Measurements from ENCODE around the gene MED23.
"Not testable (repeated sequence)": the region's sequence is repeated elsewhere in the genome, so short reads cannot be mapped to it uniquely, and the experiment has no call there.

The MED23 gene

DNA sequence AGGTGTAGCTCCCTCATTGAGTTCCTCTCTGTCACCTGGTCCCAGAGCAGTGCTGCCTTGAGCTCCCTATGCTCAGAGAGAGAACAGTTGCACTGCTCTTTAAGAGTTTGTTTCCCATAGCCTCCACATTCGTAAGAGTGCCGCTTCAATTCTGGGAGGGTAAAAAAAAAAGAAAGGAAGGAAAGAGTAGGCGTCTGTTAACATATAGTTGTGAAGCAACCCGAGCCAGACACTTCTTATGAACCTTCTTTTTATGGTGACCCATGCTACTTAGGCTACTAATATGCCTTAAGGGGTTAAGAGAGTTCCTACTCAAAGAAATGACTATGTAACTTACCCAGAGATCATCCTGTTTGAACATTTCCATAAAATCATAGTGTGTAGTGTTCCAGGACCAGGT, 59.3 kb downstream of the MED23 start:
- no peak for FAIRE-seq

- no peak for FAIRE-seq
Measured at GRCh38 chr6:131565056-131565455, 63.0 kb downstream of the MED23 start.

DNA sequence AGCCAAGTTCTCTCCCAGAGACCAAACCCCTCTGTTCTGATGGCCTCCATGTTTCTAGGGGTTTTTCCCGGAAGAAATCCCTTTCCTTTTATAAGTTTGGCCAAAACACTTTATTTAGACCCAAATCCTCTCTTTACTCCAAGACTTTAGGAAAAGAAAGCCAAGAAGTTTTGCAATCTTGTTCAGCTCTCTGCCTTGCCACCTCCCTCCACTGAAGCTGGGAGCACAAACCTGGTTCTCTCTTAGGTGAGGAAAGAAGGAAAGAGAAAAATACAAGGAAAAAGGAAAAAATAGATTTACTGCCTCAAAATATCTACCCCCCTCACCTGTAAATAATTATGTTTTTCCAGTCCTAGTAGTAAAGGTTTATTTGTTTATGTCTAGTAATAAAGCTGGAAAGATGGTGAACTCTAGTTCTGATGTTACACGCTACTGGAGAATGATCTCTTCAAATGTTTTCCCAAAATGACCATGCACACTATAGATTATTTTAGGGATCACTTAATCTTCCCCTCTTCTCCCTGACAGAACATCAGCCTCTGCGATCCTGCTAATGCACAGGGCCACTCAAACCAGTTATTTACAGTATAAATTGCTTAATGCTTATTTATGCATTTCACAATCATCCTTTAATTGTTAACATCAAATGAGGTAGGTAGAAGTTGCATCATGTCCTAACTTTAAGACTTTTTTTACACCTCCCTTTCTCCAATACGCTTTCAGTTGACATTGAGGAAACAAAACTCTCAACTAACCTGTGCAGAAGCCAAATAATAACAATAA, 65.9 kb downstream of the MED23 start:
- no peak for FAIRE-seq

DNA sequence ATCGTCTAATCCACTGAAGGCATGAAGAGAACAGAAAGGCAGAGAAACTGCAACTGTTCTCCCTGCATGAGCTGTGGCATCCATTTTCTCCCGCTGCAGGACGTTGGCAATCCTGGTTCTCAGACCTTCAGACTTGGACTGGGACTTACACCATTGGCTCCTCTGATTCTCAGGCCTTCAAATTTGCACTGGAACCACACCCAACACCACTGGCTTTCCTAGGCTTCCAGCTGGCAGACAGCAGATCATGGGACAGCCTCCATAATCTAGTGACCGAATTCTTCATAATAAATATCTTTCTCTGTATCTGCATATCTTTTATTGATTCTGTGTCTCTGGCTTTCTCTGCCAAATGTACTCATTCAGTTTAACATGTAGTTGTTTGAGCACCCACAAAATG, 69.1 kb downstream of the MED23 start:
- FAIRE-seq: no peak

- no peak for FAIRE-seq
Measured at GRCh38 chr6:131555992-131556391, 72.0 kb downstream of the MED23 start.

DNA sequence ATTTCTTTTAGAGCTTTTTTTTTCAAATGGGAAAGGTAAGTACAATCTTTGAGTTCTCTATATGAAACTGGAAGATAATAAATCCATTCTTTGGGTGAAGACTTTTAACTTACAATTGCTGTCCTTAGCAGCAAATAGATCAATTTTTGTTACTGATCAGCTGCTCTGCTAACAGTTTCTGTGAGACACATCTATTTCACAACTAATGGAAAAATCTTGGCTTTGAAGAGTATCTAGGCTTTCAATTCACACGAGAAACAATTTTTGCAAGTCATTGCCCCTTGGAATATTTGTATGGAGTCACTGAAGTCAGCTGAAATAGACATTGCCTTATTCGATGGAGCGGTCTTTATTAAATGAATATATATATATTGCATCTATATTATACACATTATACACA, 75.5 kb downstream of the MED23 start:
- no peak for FAIRE-seq

GRCh38 chr6:131551902-131552301, 76.1 kb downstream of the MED23 start:
- no peak for FAIRE-seq

DNA sequence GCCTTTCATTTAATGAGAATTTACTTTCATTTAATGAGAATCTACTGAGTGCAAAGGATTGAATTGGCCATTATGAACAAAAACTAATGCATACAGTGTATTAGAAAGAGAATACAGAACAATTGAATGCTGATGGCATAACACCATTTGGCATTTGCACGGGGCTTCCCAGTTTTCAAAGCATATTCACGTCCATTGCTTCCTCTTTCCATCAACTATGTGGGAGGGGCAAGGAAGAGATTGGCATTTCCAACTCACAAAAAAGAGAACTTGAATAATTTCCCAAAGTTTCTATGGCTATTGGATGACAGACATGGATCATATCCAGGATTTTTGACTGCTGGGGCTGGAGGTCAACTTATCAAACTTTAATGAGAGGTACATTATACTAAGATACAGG, 78.2 kb downstream of the MED23 start:
- no peak for FAIRE-seq

DNA sequence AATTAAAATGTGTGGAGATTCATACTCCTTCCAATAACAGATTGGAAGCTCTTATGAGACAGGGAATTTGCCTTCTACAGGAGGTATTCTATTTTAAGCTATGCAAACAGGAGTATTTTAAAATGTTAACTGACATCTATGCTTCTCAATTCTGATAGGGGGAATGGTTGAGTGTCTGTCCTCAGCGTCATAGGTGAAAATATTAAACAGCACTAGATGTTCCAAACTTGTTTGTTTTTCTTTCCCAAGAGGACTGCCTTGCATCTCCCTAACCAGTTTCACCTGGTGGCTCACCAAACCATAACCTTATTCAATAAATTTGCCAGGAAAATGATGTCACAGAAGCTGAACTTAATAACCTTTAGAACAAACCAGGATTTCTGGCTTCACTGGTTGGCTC, 79.6 kb downstream of the MED23 start:
- FAIRE-seq: no peak

DNA sequence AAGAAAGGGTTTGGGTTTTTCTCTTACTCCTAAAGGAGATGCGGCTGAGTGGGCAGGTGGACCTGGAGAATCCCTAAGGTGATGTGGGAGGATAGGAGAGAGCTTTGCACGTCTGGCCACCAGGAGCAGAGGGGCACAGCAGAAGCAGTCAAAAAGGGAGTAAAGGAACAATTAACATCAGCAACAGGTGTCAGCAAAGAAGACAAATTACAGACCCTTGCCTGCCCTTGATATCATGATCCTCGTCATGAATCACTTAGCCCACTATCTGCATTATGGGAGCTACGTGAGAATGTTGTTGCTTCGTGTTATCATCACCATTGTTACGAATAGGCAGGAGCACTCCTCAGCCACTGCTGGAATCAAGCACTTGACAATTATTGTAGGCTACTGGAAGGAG, 80.6 kb downstream of the MED23 start:
- FAIRE-seq: no peak

DNA sequence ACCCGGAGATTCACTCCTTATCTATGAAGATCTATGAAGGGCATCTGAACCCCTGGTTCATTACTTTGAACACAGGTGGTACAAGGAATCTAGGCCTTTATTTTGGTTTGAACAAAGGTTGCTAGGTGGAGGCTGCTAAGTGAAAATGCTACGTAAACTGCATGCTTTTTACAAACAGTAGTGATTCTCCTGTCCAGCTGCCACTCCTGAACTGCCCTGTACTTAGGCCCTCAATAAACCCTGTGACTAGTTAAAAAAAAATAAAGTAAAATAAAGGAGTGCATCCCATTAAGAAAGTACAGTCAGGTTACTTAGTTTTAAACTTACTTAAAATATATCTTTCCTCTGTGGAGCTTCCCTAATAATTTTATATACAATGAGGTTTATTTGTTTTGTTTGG, 82.7 kb downstream of the MED23 start:
- no peak for FAIRE-seq

GRCh38 chr6:131538615-131539014, 89.4 kb downstream of the MED23 start:
- FAIRE-seq: not testable (repeated sequence)

DNA sequence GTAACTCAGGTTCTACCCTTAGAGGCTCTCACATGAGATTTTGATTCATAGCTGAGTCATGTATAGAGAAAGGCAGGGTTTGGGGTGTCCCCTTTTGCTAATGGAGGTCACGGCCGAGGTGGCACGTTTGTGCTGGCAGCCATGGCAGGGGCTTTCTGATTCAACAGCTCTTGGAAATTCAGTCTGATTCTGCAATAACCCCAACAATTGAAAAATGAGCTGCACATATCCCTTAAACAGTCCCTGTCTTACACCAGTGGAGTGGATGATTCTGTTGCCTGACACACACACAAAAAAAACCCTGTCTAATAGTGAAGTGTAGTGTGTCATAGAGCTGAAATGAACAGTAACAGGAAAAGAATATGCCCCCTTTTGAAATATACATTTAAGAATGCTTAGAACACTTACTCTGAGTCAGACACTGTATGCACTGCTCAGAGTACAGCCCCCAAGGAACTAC, 95.4 kb downstream of the MED23 start:
- no peak for FAIRE-seq

DNA sequence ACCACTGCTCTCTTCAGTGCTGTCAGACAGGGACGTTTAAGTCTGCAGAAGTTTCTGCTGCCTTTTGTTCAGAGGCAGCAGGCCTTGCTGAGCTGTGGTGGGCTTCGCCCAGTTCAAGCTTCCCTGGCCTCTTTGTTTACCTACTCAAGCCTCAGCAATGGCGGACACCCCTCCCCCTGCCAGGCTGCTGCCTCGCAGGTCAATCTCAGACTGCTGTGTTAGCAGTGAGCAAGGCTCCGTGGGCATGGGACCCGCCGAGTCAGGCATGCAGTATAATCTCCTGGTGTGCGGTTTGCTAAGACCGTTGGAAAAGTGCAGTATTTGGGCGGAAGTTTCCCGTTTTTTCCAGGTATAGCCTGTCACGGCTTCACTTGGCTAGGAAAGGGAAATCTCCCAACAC, 96.4 kb downstream of the MED23 start:
- not testable (repeated sequence) for FAIRE-seq

- FAIRE-seq: not testable (repeated sequence)
Measured at GRCh38 chr6:131530936-131531335, 97.1 kb downstream of the MED23 start.

DNA sequence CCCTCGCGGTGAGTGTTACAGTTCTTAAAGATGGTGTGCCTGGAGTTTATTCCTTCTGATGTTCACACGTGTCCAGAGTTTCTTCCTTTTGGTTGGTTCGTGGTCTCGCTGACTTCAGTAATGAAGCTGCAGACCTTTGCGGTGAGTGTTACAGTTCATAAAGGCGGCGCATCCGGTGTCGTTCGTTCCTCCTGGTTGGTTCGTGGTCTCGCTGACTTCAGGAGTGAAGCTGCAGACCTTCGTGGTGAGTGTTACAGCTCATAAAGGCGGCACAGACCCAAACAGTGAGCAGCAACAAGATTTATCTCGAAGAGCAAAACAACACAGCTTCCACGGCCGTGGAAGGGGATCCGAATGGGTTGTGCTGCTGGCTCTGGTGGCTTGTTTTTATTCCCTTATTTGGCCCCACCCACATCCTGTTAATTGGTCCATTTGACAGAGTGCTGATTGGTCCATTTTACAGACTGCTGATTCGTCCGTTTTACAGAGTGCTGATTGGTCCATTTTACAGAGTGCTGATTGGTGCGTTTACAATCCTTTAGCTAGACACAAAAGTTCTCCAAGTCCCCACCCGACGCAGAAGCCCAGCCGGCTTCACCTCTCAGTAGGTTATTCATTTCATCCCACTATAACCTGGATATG, 103.2 kb downstream of the MED23 start:
- FAIRE-seq: no peak

DNA sequence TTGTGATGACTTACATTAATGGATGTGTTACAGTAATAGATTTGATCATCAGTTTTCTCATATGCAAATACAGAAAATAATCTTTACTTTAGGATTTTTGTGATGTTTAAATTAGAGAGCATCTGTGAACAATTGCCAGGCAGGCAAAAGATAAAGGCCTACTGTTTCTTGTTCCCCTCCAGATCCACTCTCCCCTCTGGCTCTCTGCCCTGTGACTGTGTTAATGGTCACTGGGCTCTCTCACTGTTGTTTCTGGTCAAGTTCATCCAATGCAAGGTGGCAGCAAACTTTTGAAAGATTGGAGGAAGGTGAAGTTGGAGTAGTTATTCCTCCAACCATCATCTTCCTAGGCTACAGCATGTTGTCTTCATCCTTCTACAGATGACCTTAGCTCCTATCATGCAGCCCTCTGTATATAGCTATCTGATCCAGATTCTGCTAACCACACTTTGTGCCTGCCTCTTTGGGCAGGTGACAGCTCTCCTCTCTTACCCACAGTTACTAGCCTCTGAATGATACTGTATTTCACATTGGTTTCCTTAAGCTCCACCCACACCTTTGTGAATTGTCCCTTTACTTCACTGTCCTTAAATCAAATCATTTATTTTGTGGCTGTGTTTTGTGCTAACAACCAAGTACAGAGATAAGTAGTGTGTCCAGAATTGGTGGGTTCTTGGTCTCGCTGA, 103.9 kb downstream of the MED23 start:
- no peak for FAIRE-seq

All from colon (tissue), 2 donors.